CD4-positive, CD25-positive, alpha-beta regulatory T cell (primary cell): Measurements from ENCODE around the gene PCDH18. TPM values are rescaled to one million over a fixed set of nuclear protein-coding genes. Genes with fewer than 3 reads are reported as not detected.

Source experiments
- ATAC-seq, 2 donors: fragments of 150-1000 bp; cut with Tn5 transposase; one replicate each; pipeline ENCODE4 v1.10.0; 2021; ENCODE audit warnings: low read depth in 2 of 2, moderate number of reproducible peaks in 2 of 2, moderate library complexity in 1 of 2
- DNase-seq, 3 donors: peaks; one replicate each; pipeline versions ENCODE4 v3.0.0 to v3.0.0-alpha.2; 2012 to 2022; ENCODE audit warnings: mixed read lengths in 1 of 3
- H3K27ac ChIP-seq: one replicate; pipeline ENCODE4 v1.7.0; 2013; ENCODE audit warnings: mild to moderate bottlenecking, low read length; ENCODE audit not compliant: insufficient read depth, poor library complexity, severe bottlenecking
- H3K27me3 ChIP-seq: one replicate; pipeline ENCODE4 v1.7.0; 2013; ENCODE audit warnings: low read length; ENCODE audit not compliant: control insufficient read depth, insufficient read depth
- H3K36me3 ChIP-seq: one replicate; pipeline ENCODE4 v1.7.0; 2013; ENCODE audit warnings: mild to moderate bottlenecking, low read length, moderate library complexity; ENCODE audit not compliant: control insufficient read depth, insufficient read depth
- H3K4me1 ChIP-seq: 2 replicates; pipeline ENCODE4 v1.7.0; 2013; ENCODE audit warnings: mild to moderate bottlenecking, low read length; ENCODE audit not compliant: insufficient read depth, control insufficient read depth, poor library complexity, severe bottlenecking
- H3K4me3 ChIP-seq: one replicate; pipeline ENCODE4 v1.7.0; 2013; ENCODE audit warnings: low read depth, mild to moderate bottlenecking, low read length, moderate library complexity
- H3K9me3 ChIP-seq, 2 experiments: 1 replicate in 1 of 2; 2 replicates in 1 of 2; pipeline ENCODE4 v1.7.0; 2013; ENCODE audit warnings: low read length in 2 of 2, mild to moderate bottlenecking in 1 of 2, moderate library complexity in 1 of 2; ENCODE audit not compliant: control insufficient read depth in 2 of 2
- H3K27ac Mint-ChIP-seq, 3 donors: one replicate each; pipeline ENCODE4 v1.8.0; 2020 to 2022; ENCODE audit warnings: mild to moderate bottlenecking in 3 of 3, mixed read lengths in 3 of 3, moderate library complexity in 2 of 3
- H3K27me3 Mint-ChIP-seq: one replicate; pipeline ENCODE4 v1.8.0; 2022; ENCODE audit warnings: mild to moderate bottlenecking, mixed read lengths
- H3K36me3 Mint-ChIP-seq: one replicate; pipeline ENCODE4 v1.8.0; 2020; ENCODE audit warnings: mixed read lengths
- H3K4me1 Mint-ChIP-seq, 4 donors: one replicate each; pipeline ENCODE4 v1.8.0; 2020 to 2022; ENCODE audit warnings: mixed read lengths in 4 of 4, mild to moderate bottlenecking in 1 of 4
- H3K4me3 Mint-ChIP-seq, 4 donors: one replicate each; pipeline ENCODE4 v1.8.0; 2020 to 2022; ENCODE audit warnings: mild to moderate bottlenecking in 4 of 4, mixed read lengths in 4 of 4, moderate library complexity in 3 of 4
- H3K9me3 Mint-ChIP-seq, 7 donors: one replicate each; pipeline ENCODE4 v1.8.0; 2020 to 2022; ENCODE audit warnings: mixed read lengths in 7 of 7, mild to moderate bottlenecking in 3 of 7, moderate library complexity in 2 of 7
- polyA plus RNA-seq, 4 donors: library from polyadenylated mRNA; unstranded; fragments of 300-500 nt; fragmentation: Illumina TruSeq; gene quantifications; one replicate each; pipeline ENCODE4 v1.2.3, GENCODE V29; 2021
- total RNA-seq: library from RNA; stranded (reverse); gene quantifications from one replicate; pipeline ENCODE4 v1.2.3, GENCODE V29; 2022

PCDH18 gene, protein sequence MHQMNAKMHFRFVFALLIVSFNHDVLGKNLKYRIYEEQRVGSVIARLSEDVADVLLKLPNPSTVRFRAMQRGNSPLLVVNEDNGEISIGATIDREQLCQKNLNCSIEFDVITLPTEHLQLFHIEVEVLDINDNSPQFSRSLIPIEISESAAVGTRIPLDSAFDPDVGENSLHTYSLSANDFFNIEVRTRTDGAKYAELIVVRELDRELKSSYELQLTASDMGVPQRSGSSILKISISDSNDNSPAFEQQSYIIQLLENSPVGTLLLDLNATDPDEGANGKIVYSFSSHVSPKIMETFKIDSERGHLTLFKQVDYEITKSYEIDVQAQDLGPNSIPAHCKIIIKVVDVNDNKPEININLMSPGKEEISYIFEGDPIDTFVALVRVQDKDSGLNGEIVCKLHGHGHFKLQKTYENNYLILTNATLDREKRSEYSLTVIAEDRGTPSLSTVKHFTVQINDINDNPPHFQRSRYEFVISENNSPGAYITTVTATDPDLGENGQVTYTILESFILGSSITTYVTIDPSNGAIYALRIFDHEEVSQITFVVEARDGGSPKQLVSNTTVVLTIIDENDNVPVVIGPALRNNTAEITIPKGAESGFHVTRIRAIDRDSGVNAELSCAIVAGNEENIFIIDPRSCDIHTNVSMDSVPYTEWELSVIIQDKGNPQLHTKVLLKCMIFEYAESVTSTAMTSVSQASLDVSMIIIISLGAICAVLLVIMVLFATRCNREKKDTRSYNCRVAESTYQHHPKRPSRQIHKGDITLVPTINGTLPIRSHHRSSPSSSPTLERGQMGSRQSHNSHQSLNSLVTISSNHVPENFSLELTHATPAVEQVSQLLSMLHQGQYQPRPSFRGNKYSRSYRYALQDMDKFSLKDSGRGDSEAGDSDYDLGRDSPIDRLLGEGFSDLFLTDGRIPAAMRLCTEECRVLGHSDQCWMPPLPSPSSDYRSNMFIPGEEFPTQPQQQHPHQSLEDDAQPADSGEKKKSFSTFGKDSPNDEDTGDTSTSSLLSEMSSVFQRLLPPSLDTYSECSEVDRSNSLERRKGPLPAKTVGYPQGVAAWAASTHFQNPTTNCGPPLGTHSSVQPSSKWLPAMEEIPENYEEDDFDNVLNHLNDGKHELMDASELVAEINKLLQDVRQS
- total RNA-seq (0.25 TPM), polyA plus RNA-seq (not detected)

DNA sequence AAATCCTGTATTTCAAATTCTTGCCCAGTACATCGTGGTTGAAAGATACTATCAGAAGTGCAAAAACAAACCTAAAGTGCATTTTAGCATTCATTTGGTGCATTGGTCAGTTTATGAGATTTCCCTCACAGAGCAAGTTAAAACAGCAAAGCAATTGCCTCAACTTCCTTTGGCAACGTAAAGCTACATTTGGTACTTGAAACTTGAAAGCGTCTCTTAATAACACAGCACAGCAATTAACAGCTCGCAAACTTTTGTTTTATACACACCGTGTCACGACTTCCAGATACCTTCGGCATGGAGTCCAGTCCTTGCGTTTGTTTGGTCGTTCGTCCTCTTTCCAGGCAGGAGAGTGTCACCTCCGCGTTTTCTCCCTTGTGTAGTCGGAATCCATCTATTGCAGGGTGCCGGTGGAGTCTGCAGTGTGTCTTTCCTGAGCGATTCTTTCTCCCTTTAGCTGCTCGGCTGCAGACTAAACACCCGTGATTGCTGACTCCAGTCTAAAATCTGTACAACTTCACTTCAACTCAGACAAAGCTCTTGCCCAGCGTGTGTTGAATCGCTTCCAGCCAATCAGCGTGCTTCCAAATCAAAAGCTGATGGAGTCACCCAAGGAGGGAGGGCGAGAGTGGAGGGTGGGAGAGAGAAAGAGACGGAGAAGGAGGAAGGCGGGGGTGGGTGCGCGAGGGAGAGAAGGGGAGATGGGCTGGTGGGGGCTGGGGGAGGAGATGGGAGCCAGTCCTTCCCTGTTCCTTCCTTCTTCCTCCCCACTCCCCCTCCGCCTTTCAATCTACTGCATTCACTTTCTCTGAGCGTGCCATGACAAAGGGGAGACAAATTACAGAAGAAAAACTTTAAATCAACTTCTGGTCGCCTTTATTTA is at the start of gene PCDH18:
PCDH18 (minus strand) TSS at position 509 of the 883 bp plus-strand sequence; CDS start at position 103, 406 bp downstream.
- H3K4me3 ChIP-seq, result peak within 1 kb of the TSS; percentile 74
- peaks cover 0 to 5% (median 1%) of the 10 kb centered on the region in 7 donors for H3K9me3 Mint-ChIP-seq
- no peaks in the 10 kb centered on the region for H3K9me3 ChIP-seq
- no peaks in the 10 kb centered on the region for H3K27me3 Mint-ChIP-seq
- peaks cover 0 to 6% (median 2%) of the 10 kb centered on the region in 4 donors for H3K4me1 Mint-ChIP-seq
- no peaks in the 10 kb centered on the region for H3K4me1 ChIP-seq
- H3K27ac Mint-ChIP-seq, result no peak within 1 kb of the TSS
- peak within 1 kb of the TSS; percentile 36 for H3K27ac ChIP-seq
- ATAC-seq, result peak; percentile 28 to 56
- H3K4me3 Mint-ChIP-seq, result no peak within 1 kb of the TSS
- no peaks in the 10 kb centered on the region for H3K36me3 Mint-ChIP-seq
- H3K27me3 ChIP-seq, result no peaks in the 10 kb centered on the region
- DNase-seq, result peak in 2 of 3 donors; percentile 1 to 49
- H3K36me3 ChIP-seq, result no peaks in the 10 kb centered on the region

DNA sequence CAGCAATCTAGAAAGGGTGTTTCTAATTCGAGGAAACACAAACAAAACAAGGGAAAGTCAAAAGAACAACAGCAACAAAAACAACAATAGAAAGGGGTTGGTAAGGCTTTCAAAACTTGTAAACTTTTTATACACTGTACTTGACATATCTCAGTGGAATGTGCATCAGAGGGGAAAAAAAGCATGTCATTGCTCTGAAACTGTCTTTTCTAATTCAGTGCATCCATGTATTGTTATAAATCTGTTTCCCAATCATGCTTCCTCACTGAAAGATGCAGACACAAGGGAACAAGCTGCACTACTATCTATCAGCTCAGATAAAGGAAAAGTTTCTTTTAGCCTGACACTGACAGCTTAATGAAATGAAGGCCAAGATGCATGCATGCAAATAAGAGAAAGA is 44.2 kb upstream of the PCDH18 start:
- ATAC-seq, result no peak
- Mint-ChIP-seq H3K36me3 (no peaks in the 10 kb centered on the region), H3K9me3 (peaks cover 0 to 6% (median under 1%) of the 10 kb centered on the region in 7 donors), H3K4me1 (no peaks in the 10 kb centered on the region), H3K27me3 (no peaks in the 10 kb centered on the region), H3K27ac (no peak overlapping the region), H3K4me3 (no peak overlapping the region)
- H3K9me3 ChIP-seq, result peaks cover 0 to 3% of the 10 kb centered on the region in 2 experiments
- H3K27ac ChIP-seq, result no peak overlapping the region
- no peak overlapping the region for H3K4me3 ChIP-seq
- no peaks in the 10 kb centered on the region for H3K4me1 ChIP-seq
- H3K36me3 ChIP-seq, result no peaks in the 10 kb centered on the region
- DNase-seq, result no peak
- no peaks in the 10 kb centered on the region for H3K27me3 ChIP-seq

DNA sequence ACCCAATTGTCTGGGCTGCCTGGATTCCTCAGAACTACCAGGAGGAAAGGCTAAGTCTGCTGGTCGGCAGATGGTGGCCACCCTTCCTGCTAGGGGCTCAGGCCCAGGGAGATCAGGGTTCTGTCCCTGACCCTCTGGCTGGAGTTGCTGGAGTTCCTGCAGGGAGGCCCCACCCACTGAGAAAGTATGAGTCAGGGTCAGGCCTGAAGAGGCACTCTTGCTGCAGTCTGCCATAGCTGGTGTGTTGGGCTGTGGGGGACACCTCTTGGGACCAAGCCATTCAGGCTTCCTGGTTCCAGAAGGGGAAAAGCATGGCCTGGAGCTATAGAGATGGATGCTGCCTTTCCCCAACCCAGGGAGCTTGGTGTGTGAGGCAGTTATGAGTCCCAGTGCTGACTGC is 40.4 kb upstream of the PCDH18 start:
- Mint-ChIP-seq H3K4me1 (no peaks in the 10 kb centered on the region), H3K36me3 (no peaks in the 10 kb centered on the region), H3K4me3 (no peak overlapping the region), H3K27ac (no peak overlapping the region), H3K9me3 (peaks cover 0 to 18% (median 4%) of the 10 kb centered on the region in 7 donors), H3K27me3 (no peaks in the 10 kb centered on the region)
- Histone ChIP-seq H3K4me1 (no peaks in the 10 kb centered on the region), H3K36me3 (no peaks in the 10 kb centered on the region), H3K9me3 (peaks cover 0 to 3% of the 10 kb centered on the region in 2 experiments), H3K27ac (no peak overlapping the region), H3K27me3 (no peaks in the 10 kb centered on the region), H3K4me3 (no peak overlapping the region)
- DNase-seq (no peak), ATAC-seq (no peak)

DNA sequence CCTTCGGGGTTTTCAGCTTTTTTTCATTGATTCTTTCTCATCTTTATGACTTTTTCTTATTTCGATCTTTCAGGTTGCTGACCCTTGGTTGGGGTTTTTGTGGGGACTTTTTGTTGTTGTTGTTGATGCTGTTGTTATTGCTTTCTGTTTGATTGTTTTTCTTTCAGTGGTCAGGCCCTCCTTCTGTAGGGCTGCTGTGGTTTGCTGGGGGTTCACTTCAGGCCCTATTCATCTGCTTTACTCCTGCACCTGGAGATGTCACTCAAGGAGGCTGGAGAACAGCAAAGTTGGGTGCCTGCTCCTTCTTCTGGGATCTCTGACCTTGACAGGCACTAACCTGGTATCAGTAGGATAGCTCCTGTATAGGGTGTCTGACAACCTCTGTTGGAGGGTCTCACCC is 39.9 kb upstream of the PCDH18 start:
- Histone ChIP-seq H3K27ac (no peak overlapping the region), H3K4me1 (no peaks in the 10 kb centered on the region), H3K36me3 (no peaks in the 10 kb centered on the region), H3K27me3 (no peaks in the 10 kb centered on the region), H3K4me3 (no peak overlapping the region), H3K9me3 (peaks cover 0 to 3% of the 10 kb centered on the region in 2 experiments)
- Mint-ChIP-seq H3K27me3 (no peaks in the 10 kb centered on the region), H3K27ac (no peak overlapping the region), H3K36me3 (no peaks in the 10 kb centered on the region), H3K4me3 (no peak overlapping the region), H3K4me1 (no peaks in the 10 kb centered on the region), H3K9me3 (peaks cover 0 to 18% (median 4%) of the 10 kb centered on the region in 7 donors)
- no peak for ATAC-seq
- no peak for DNase-seq

DNA sequence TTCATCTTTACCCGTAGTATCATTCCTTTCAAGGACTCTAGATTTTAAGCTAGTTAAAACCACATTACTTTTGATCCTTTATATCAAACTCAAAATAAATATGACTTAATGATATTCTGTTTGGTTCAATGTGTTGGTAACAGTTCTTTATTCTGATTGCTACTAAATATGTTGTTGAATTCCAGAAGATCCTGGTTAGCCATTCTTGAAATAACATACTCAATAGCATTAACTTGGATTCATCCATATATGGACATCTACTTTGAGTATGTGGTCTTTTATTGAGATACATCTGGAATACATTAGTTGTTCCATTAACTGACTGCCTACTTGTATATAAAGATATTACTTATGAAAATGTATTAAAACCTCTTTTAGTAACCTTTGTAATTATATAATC is 27.5 kb upstream of the PCDH18 start:
- Mint-ChIP-seq H3K4me1 (no peaks in the 10 kb centered on the region), H3K27ac (no peak overlapping the region)

DNA sequence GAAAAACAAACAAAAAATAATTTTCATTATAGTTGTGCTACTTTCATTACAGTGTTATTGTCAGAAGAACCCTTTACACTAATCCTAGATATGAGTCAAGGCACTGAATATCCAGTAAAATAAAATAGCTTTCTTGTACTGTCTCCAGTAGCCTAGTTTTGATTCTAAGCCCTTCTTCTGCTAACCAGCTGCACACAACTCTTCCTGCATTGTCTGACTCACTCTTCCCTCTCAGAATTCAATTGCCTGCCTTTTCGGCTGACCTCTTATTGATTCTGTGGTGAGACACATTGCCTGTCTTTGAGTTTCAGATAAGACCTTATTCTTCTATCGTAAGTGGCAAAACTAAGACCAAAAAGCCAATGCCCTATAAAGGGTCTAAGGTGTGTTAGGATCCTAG is 26.7 kb upstream of the PCDH18 start:
- Mint-ChIP-seq H3K4me1 (no peaks in the 10 kb centered on the region), H3K9me3 (peaks cover 2 to 12% (median 5%) of the 10 kb centered on the region in 7 donors), H3K27ac (no peak overlapping the region), H3K4me3 (no peak overlapping the region), H3K36me3 (no peaks in the 10 kb centered on the region), H3K27me3 (no peaks in the 10 kb centered on the region)
- Histone ChIP-seq H3K27me3 (no peaks in the 10 kb centered on the region), H3K4me1 (no peaks in the 10 kb centered on the region), H3K9me3 (no peaks in the 10 kb centered on the region), H3K4me3 (no peak overlapping the region), H3K36me3 (no peaks in the 10 kb centered on the region), H3K27ac (no peak overlapping the region)
- DNase-seq, result no peak
- no peak for ATAC-seq

More for the DNA sequence above, 27.5 kb upstream of the PCDH18 start:
- Histone ChIP-seq H3K36me3 (no peaks in the 10 kb centered on the region), H3K27me3 (no peaks in the 10 kb centered on the region), H3K27ac (no peak overlapping the region), H3K9me3 (peaks cover 0 to 1% of the 10 kb centered on the region in 2 experiments), H3K4me1 (no peaks in the 10 kb centered on the region), H3K4me3 (no peak overlapping the region)
- DNase-seq (no peak), ATAC-seq (no peak)
- no peak overlapping the region for H3K4me3 Mint-ChIP-seq
- H3K27me3 Mint-ChIP-seq, result no peaks in the 10 kb centered on the region
- peaks cover 2 to 12% (median 3%) of the 10 kb centered on the region in 7 donors for H3K9me3 Mint-ChIP-seq
- H3K36me3 Mint-ChIP-seq, result no peaks in the 10 kb centered on the region

DNA sequence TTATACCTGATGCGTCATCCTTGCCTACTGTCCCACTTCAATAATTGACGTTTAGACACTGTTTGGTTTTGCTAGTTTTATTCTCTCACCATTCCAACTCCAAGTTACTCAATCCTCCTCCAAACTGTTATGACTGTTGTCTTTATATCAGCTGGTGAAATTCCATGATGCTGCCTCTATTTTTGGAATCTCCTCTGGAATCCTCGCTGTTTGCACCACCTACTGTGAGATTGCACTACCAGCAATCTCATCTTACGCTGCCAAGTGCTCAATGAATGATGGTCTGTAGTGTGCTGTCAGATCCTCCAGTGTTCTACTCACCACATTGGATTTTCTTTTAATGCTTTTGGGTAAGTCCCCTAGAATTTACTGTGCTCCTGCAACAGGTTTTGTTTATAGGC is 13.2 kb upstream of the PCDH18 start:
- Mint-ChIP-seq H3K27me3 (no peaks in the 10 kb centered on the region), H3K27ac (no peak overlapping the region), H3K4me3 (peak overlapping the region in 1 of 4 donors; percentile 33), H3K9me3 (peaks cover 0 to 3% (median 1%) of the 10 kb centered on the region in 7 donors), H3K36me3 (no peaks in the 10 kb centered on the region), H3K4me1 (no peaks in the 10 kb centered on the region)
- H3K4me3 ChIP-seq, result no peak overlapping the region
- no peaks in the 10 kb centered on the region for H3K4me1 ChIP-seq
- H3K27ac ChIP-seq, result no peak overlapping the region
- DNase-seq, result no peak
- no peaks in the 10 kb centered on the region for H3K27me3 ChIP-seq
- ATAC-seq, result no peak
- H3K9me3 ChIP-seq, result no peaks in the 10 kb centered on the region
- no peaks in the 10 kb centered on the region for H3K36me3 ChIP-seq
